Mesendoderm (in vitro differentiated cells): ENCODE data around the gene GRID2.

Source experiments
- DNase-seq: peaks from one replicate; pipeline ENCODE4 v3.0.0; 2013
- H2AK5ac ChIP-seq: 2 replicates; pipeline ENCODE4 v1.6.1; 2013; ENCODE audit warnings: low read length, inconsistent platforms
- H2BK120ac ChIP-seq: 2 replicates; pipeline ENCODE4 v1.6.1; 2013; ENCODE audit warnings: low read depth, mild to moderate bottlenecking, low read length, moderate library complexity, mixed read lengths
- H2BK15ac ChIP-seq: replicated peaks from 2 replicates; pipeline ENCODE4 v1.6.1; 2013; ENCODE audit warnings: low read depth, mild to moderate bottlenecking, moderate library complexity
- H2BK5ac ChIP-seq: 2 replicates; pipeline ENCODE4 v1.6.1; 2013; ENCODE audit warnings: low read length, inconsistent platforms
- H3K18ac ChIP-seq: 2 replicates; pipeline ENCODE4 v1.6.1; 2013; ENCODE audit warnings: mild to moderate bottlenecking, low read length, mixed read lengths
- H3K23ac ChIP-seq: one replicate; pipeline ENCODE4 v1.6.1; 2013; ENCODE audit warnings: low read length
- H3K27ac ChIP-seq: 2 replicates; pipeline ENCODE4 v1.5.1; 2013; ENCODE audit warnings: low read depth, mild to moderate bottlenecking, inconsistent platforms, low read length, moderate library complexity
- H3K27me3 ChIP-seq: 2 replicates; pipeline ENCODE4 v1.6.1; 2013; ENCODE audit warnings: low read length, control low read depth, mild to moderate bottlenecking, inconsistent platforms; ENCODE audit not compliant: insufficient read depth, poor library complexity
- H3K36me3 ChIP-seq: 2 replicates; pipeline ENCODE4 v1.6.1; 2013; ENCODE audit warnings: low read length, inconsistent platforms; ENCODE audit not compliant: control insufficient read depth, insufficient read depth
- H3K4ac ChIP-seq: one replicate; pipeline ENCODE4 v1.6.1; 2013; ENCODE audit warnings: low read depth, mild to moderate bottlenecking, low read length, moderate library complexity
- H3K4me1 ChIP-seq: 2 replicates; pipeline ENCODE4 v1.6.1; 2013; ENCODE audit warnings: low read depth, low read length, inconsistent platforms; ENCODE audit not compliant: control insufficient read depth
- H3K4me2 ChIP-seq: 2 replicates; pipeline ENCODE4 v1.6.1; 2013; ENCODE audit warnings: low read length
- H3K4me3 ChIP-seq: 2 replicates; pipeline ENCODE4 v1.5.1; 2013; ENCODE audit warnings: mild to moderate bottlenecking, low read length
- H3K56ac ChIP-seq: one replicate; pipeline ENCODE4 v1.6.1; 2013; ENCODE audit warnings: low read length
- H3K79me1 ChIP-seq: 2 replicates; pipeline ENCODE4 v1.6.1; 2013; ENCODE audit warnings: low read length, inconsistent platforms
- H3K79me2 ChIP-seq: 2 replicates; pipeline ENCODE4 v1.6.1; 2013; ENCODE audit warnings: mild to moderate bottlenecking, low read length; ENCODE audit not compliant: control insufficient read depth, insufficient read depth
- H3K9ac ChIP-seq: 2 replicates; pipeline ENCODE4 v1.6.1; 2013; ENCODE audit warnings: low read length, inconsistent platforms
- H4K5ac ChIP-seq: one replicate; pipeline ENCODE4 v1.6.1; 2013; ENCODE audit warnings: low read length
- H4K8ac ChIP-seq: one replicate; pipeline ENCODE4 v1.6.1; 2013; ENCODE audit warnings: low read depth, mild to moderate bottlenecking, control low read depth, low read length, moderate library complexity
- WGBS: extraction: QIAGEN DNeasy Blood & Tissue Kit; methylation state at CpG from one replicate; pipeline ENCODE4 v1.1.7; 2013; ENCODE audit warnings: low lambda C conversion rate, missing lambda C conversion rate; ENCODE audit not compliant: insufficient coverage; ENCODE audit errors: extremely low coverage; 5-methylcytosine and 5-hydroxymethylcytosine counted together

Gene GRID2

DNA sequence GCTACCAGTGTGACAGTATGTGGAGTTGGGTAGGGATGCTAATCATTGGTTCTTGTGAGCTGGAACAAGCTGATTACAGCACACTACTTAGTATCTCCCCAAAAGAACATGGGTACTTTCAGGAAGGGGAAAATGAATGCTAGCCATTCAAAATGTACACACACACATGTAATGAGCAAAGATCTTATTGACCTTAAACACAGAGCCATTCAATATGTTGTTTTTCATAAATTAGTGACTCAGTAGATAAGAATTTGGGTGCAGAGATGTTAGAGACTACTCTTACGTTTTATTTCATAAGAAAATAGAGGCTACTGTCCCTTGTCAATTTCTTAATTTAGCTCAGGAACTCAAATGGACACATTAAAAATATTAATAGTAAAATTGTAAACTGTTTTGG is 1015.3 kb downstream of the GRID2 start:
- H3K27ac ChIP-seq = no peak overlapping the region
- no peak overlapping the region for H2BK15ac ChIP-seq
- no peak overlapping the region for H3K23ac ChIP-seq
- no peak overlapping the region for H4K5ac ChIP-seq
- no CpG with 5 or more reads among the region's 1 CpG for WGBS
- no peaks in the 10 kb centered on the region for H3K4me1 ChIP-seq
- no peak overlapping the region for H3K9ac ChIP-seq
- no peak overlapping the region for H4K8ac ChIP-seq
- H3K36me3 ChIP-seq = no peaks in the 10 kb centered on the region
- no peaks in the 10 kb centered on the region for H3K79me1 ChIP-seq
- no peaks in the 10 kb centered on the region for H3K79me2 ChIP-seq
- H3K4me2 ChIP-seq = no peak overlapping the region
- H3K4me3 ChIP-seq = no peak overlapping the region
- DNase-seq = no peak
- no peak overlapping the region for H3K56ac ChIP-seq
- H3K18ac ChIP-seq = no peak overlapping the region
- H2BK5ac ChIP-seq = no peak overlapping the region
- H2BK120ac ChIP-seq = no peak overlapping the region
- H3K4ac ChIP-seq = no peak overlapping the region
- no peak overlapping the region for H2AK5ac ChIP-seq
- H3K27me3 ChIP-seq = no peaks in the 10 kb centered on the region

- Histone ChIP-seq H3K4ac (no peak overlapping the region), H3K27ac (no peak overlapping the region), H2BK5ac (no peak overlapping the region), H3K9ac (no peak overlapping the region), H4K5ac (no peak overlapping the region), H2BK120ac (no peak overlapping the region), H3K56ac (no peak overlapping the region), H3K36me3 (no peaks in the 10 kb centered on the region), H3K4me3 (no peak overlapping the region), H3K27me3 (no peaks in the 10 kb centered on the region), H3K79me2 (no peaks in the 10 kb centered on the region), H3K4me1 (no peaks in the 10 kb centered on the region), H4K8ac (no peak overlapping the region), H3K4me2 (no peak overlapping the region), H3K23ac (no peak overlapping the region), H3K79me1 (no peaks in the 10 kb centered on the region), H2BK15ac (no peak overlapping the region), H2AK5ac (no peak overlapping the region), H3K18ac (no peak overlapping the region)
- DNase-seq = no peak
Observed at GRCh38 chr4:93320356-93320755, 1016.6 kb downstream of the GRID2 start.

DNA sequence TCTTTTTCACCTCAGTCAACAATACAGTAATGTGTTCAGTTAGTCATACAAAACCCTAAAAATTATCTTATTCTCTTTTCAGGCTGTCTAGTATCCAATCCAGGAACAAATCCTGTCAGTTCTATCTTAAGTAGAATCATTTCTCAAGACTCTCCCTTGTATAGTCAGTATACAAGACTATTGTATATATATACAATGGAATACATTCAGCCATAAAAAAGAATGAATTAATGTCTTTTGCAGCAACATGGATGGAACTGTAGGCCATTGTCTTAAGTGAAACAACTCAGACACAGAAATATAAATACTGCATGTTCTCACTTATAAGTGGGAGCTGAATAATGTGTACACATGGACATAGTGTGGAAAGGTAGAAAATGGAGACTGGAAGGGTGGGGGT is 1023.6 kb downstream of the GRID2 start:
- Histone ChIP-seq H2BK15ac (no peak overlapping the region), H3K27ac (no peak overlapping the region), H2BK120ac (no peak overlapping the region), H3K4me3 (no peak overlapping the region), H4K8ac (no peak overlapping the region), H4K5ac (no peak overlapping the region), H3K56ac (no peak overlapping the region), H3K27me3 (no peaks in the 10 kb centered on the region), H3K4me1 (no peaks in the 10 kb centered on the region), H3K4me2 (no peak overlapping the region), H3K23ac (no peak overlapping the region), H3K18ac (no peak overlapping the region), H3K4ac (no peak overlapping the region), H3K79me1 (no peaks in the 10 kb centered on the region), H3K36me3 (no peaks in the 10 kb centered on the region), H2AK5ac (no peak overlapping the region), H3K9ac (no peak overlapping the region), H2BK5ac (no peak overlapping the region), H3K79me2 (no peaks in the 10 kb centered on the region)
- no peak for DNase-seq

- Histone ChIP-seq H3K56ac (no peak overlapping the region), H3K27ac (no peak overlapping the region), H3K79me1 (no peaks in the 10 kb centered on the region), H4K5ac (no peak overlapping the region), H3K79me2 (no peaks in the 10 kb centered on the region), H2BK120ac (no peak overlapping the region), H3K9ac (no peak overlapping the region), H2BK15ac (no peak overlapping the region), H3K36me3 (no peaks in the 10 kb centered on the region), H3K4me1 (peaks cover 2% of the 10 kb centered on the region), H2BK5ac (no peak overlapping the region), H3K4ac (no peak overlapping the region), H4K8ac (no peak overlapping the region), H3K23ac (no peak overlapping the region), H2AK5ac (no peak overlapping the region), H3K27me3 (no peaks in the 10 kb centered on the region), H3K4me3 (no peak overlapping the region), H3K4me2 (no peak overlapping the region), H3K18ac (no peak overlapping the region)
- DNase-seq = no peak
- no CpG with 5 or more reads among the region's 3 CpGs for WGBS
Observed at GRCh38 chr4:93334003-93334402, 1030.2 kb downstream of the GRID2 start.

DNA sequence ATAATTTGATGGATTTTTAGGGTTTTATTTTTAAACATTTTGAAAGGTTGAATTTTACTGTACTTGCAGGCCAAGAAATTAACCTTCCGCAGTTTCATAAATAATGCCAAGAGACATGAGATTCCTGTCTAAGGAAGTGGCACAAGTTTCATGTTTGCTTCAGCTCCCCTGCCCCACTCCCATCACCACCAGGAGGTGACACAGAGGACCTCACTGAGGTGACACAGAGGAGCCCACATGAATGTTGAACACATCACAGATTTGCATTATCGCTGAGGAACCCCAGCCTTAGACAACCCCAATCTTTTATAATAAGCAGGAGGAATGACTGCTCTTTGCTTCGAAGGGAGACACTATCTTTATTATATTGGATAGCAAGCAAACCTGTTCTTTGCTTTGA is 1033.4 kb downstream of the GRID2 start:
- H3K27ac ChIP-seq = no peak overlapping the region
- peak; percentile 35 for DNase-seq
- no peak overlapping the region for H2BK120ac ChIP-seq
- no peak overlapping the region for H4K5ac ChIP-seq
- H3K4me3 ChIP-seq = no peak overlapping the region
- H3K9ac ChIP-seq = no peak overlapping the region
- H2AK5ac ChIP-seq = no peak overlapping the region
- H3K4me1 ChIP-seq = peaks cover 2% of the 10 kb centered on the region
- H3K4me2 ChIP-seq = no peak overlapping the region
- H3K23ac ChIP-seq = no peak overlapping the region
- no peaks in the 10 kb centered on the region for H3K79me2 ChIP-seq
- H3K18ac ChIP-seq = no peak overlapping the region
- no peaks in the 10 kb centered on the region for H3K27me3 ChIP-seq
- H2BK5ac ChIP-seq = no peak overlapping the region
- no CpG with 5 or more reads among the region's 3 CpGs for WGBS
- no peak overlapping the region for H3K56ac ChIP-seq
- no peaks in the 10 kb centered on the region for H3K79me1 ChIP-seq
- no peak overlapping the region for H4K8ac ChIP-seq
- no peak overlapping the region for H3K4ac ChIP-seq
- no peak overlapping the region for H2BK15ac ChIP-seq
- H3K36me3 ChIP-seq = no peaks in the 10 kb centered on the region

DNA sequence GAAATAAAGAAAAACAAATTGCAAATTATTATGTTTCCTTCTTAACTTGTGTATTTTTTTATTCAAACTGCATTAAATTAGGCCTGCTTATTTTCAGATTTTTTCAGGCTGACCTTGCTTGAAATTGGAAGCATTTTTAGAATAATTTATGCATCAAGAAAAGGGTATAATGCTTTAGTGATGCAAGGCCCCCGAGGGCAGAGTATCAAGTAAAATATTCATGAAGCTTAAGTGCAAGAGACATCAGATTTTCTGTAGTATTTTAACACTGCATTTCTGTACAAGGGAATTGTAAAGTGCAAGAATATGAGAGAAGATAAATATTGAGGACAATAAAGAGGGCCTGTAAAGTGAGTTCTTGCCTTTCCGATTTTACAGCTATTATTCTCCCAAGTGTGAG is 1039.0 kb downstream of the GRID2 start:
- no peak overlapping the region for H4K5ac ChIP-seq

More for the DNA sequence above, 1039.0 kb downstream of the GRID2 start:
- Histone ChIP-seq H3K79me1 (no peaks in the 10 kb centered on the region), H2BK15ac (no peak overlapping the region), H4K8ac (no peak overlapping the region), H3K56ac (no peak overlapping the region), H3K23ac (no peak overlapping the region), H2BK5ac (no peak overlapping the region), H3K4me1 (peaks cover 2% of the 10 kb centered on the region), H3K27me3 (no peaks in the 10 kb centered on the region), H2AK5ac (no peak overlapping the region), H3K9ac (no peak overlapping the region), H3K36me3 (no peaks in the 10 kb centered on the region), H3K4ac (no peak overlapping the region), H3K79me2 (no peaks in the 10 kb centered on the region), H3K4me2 (no peak overlapping the region), H3K27ac (no peak overlapping the region), H3K4me3 (no peak overlapping the region), H3K18ac (no peak overlapping the region), H2BK120ac (no peak overlapping the region)
- DNase-seq = no peak
- no CpG with 5 or more reads among the region's 2 CpGs for WGBS
